Gastroesophageal sphincter (tissue), 4 donors: ENCODE measurements around the gene P3R3URF. TPM values are rescaled to one million over a fixed set of nuclear protein-coding genes. Genes with fewer than 3 reads are reported as not detected.

Experiments
- ATAC-seq: fragments of 150-250 bp; one replicate; pipeline ENCODE4 v1.9.1; 2016; ENCODE audit warnings: mild to moderate bottlenecking, moderate library complexity
- H3K27ac ChIP-seq, 4 donors: fragments of 200-600 bp; sonication (generic) in 3 of 4; 1 replicate in 3 of 4; 2 replicates in 1 of 4; pipeline ENCODE4 v1.5.1; 2016 to 2019
- H3K27me3 ChIP-seq: fragments of 200-600 bp; sonication (generic); one replicate; pipeline ENCODE4 v1.5.1; 2019
- H3K36me3 ChIP-seq, 2 donors: fragments of 200-600 bp; sonication (generic); one replicate each; pipeline ENCODE4 v1.5.1; 2019; ENCODE audit warnings: control low read depth in 1 of 2
- H3K4me1 ChIP-seq, 3 donors: fragments of 200-600 bp; sonication (generic); 1 replicate in 2 of 3; 2 replicates in 1 of 3; pipeline ENCODE4 v1.5.1; 2016 to 2019; ENCODE audit warnings: control low read depth in 2 of 3
- H3K4me3 ChIP-seq, 2 donors: fragments of 200-600 bp; sonication (generic); one replicate each; pipeline ENCODE4 v1.5.1; 2019; ENCODE audit warnings: mild to moderate bottlenecking in 1 of 2, moderate library complexity in 1 of 2
- H3K9me3 ChIP-seq, 3 donors: fragments of 200-600 bp; sonication (generic); one replicate each; pipeline ENCODE4 v1.5.1; 2017 to 2019; ENCODE audit warnings: control low read depth in 2 of 3
- CTCF ChIP-seq, 4 experiments: fragments of 200-600 bp in 2 of 4; fragments of 450-650 bp in 2 of 4; sonication (generic) in 1 of 4; IDR thresholded peaks; one replicate each; pipeline ENCODE4 v1.5.1; 2017 to 2019; ENCODE audit warnings: antibody characterized with exemption in 4 of 4, mild to moderate bottlenecking in 2 of 4, moderate library complexity in 2 of 4
- EP300 ChIP-seq: sonication (generic); formaldehyde crosslinking; IDR thresholded peaks from one replicate; pipeline ENCODE4 v1.6.1; 2017; ENCODE audit warnings: antibody characterized with exemption, mild to moderate bottlenecking
- POLR2A ChIP-seq, 2 donors: fragments of 450-650 bp; IDR thresholded peaks; one replicate each; pipeline ENCODE4 v1.6.1; 2017; ENCODE audit warnings: antibody characterized with exemption in 2 of 2, mild to moderate bottlenecking in 2 of 2, moderate library complexity in 1 of 2
- POLR2AphosphoS5 ChIP-seq: sonication (generic); formaldehyde crosslinking; IDR thresholded peaks from one replicate; pipeline ENCODE4 v1.6.1; 2017; ENCODE audit warnings: antibody characterized with exemption
- WGBS, 2 donors: methylation state at CpG; one replicate each; pipeline ENCODE4 v1.1.5; 2018; ENCODE audit warnings: low coverage in 1 of 2; 5-methylcytosine and 5-hydroxymethylcytosine counted together
- total RNA-seq, 4 donors: library from RNA; depleted of rRNA; stranded (reverse); fragments of >200 nt; gene quantifications; one replicate each; pipeline ENCODE4 v1.1.0, GENCODE V29; 2016

Gene P3R3URF
- total RNA-seq, 4 donors from 2014 or later = not detected

DNA sequence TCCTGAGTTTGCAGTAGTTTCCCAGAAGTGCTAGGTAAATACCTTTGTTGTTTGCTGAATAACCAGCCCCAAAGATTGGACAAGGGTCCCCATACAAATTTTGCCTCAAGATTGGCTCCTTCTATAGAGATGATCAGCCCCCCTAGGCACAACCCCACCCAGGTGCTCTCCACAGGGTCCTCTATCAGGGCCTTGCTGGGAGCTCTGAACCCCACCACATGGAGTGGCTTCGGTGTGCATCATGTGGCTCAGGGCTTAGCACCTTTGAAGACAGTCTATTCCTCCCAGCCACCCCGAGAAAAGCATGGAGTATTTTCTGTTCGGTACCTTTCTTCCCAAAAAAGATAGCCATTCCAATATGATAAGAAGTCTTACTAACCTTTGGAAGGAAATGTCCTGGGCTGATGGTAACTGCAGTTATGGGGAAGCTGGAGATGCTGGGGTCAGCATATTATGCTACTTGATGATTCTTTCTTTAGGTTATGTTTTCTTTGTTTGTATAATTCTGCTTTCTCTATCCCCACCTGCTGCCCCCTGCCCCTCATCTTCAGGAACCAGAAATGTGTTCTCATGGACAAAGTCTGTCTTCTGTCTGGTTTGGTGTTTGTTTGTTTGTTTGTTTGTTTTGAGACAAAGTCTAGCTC, 6.4 kb downstream of the P3R3URF start:
- Histone ChIP-seq H3K4me1 (peaks cover 4 to 57% (median 26%) of the 10 kb centered on the region in 3 donors), H3K27ac (peak overlapping the region in 1 of 4 donors; percentile 60), H3K9me3 (no peaks in the 10 kb centered on the region)

DNA sequence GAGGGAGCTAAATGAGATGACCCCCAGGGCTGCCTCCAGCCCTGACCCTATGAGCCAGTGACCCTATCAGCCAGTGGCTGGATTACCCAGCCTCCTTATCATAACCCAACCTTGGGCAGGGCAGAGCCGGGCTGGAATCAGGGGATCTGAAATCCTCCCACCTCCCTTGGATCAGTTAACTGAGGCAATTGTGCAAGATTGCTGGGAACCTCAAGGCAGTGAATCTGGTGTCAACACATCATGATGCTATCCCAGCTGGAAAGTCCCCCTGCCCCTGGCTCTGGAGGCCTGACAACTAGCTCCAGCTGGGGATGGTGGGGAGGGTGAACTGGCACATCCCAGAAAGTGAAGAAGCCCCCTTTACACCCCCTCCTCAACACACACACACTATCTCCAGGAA, 7.8 kb downstream of the P3R3URF start:
- no peaks in the 10 kb centered on the region for H3K27me3 ChIP-seq
- no peaks in the 10 kb centered on the region for H3K9me3 ChIP-seq
- no peaks in the 10 kb centered on the region for H3K36me3 ChIP-seq
- peaks cover 0 to 43% (median 12%) of the 10 kb centered on the region in 3 donors for H3K4me1 ChIP-seq
- no peak overlapping the region for H3K27ac ChIP-seq
- H3K4me3 ChIP-seq = no peak overlapping the region
- WGBS, 2 donors = no CpG with 5 or more reads among the region's 1 CpG
- TF ChIP-seq POLR2A (IDR thresholded peaks at IDR 0.05) (no peak), CTCF (IDR thresholded peaks at IDR 0.05) (no peak), POLR2AphosphoS5 (no peak), EP300 (no peak)
- ATAC-seq = no peak

More for the DNA sequence above, 6.4 kb downstream of the P3R3URF start:
- ATAC-seq = no peak
- Histone ChIP-seq H3K27me3 (no peaks in the 10 kb centered on the region), H3K4me3 (no peak overlapping the region), H3K36me3 (no peaks in the 10 kb centered on the region)
- TF ChIP-seq EP300 (no peak), CTCF (IDR thresholded peaks at IDR 0.05) (no peak), POLR2A (IDR thresholded peaks at IDR 0.05) (no peak)
- 83 to 90% methylated on average over 1 to 3 of the region's 3 CpGs for WGBS, 2 donors

DNA sequence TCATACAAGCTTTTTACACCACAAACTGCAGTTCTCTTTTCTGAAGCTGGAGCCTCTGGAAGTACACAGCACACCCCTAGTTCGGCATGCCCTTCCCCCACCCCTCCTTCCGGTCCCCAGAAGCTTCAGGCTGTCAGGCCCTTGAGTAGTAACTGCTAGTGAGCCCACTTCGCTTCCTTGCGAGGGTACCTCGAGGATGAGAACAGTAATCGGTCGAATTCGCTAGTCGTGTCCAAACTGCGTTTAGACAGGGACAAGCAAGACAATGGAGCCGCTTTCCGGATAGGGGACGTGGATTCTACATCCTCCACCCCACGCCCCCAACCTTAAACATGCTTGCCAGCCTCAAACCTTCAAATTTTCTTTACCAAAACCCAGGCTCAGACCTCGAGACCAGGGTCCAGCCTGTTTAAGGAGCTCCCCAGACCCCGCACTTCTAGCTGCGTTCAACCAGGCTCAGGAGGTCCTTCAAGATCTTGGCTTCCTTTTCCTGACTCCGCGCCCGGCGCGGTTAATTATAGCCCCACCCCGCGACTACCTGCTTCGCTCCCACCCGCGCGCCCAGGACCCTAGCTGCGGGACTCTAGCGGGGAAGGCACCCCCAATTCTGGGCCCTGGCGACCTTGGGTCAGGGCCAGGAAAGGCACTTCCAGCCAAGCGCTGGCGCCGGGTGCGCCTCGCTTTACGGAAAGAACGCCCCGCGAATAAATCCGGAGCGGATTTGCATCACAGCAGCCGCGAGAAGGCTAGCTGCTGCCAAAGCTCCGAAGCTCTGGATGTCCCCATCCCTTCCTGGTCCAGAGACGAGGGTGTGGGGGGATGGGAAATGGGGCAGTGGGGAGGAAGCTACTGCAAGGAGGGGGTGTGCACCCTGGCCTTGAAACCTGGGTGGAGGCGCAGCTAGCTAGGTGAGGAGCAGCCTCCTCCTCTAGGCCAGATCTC, 9.5 kb downstream of the P3R3URF start:
- WGBS, 2 donors = 9 to 16% methylated on average over 7 to 19 of the region's 47 CpGs
- H3K4me1 ChIP-seq = peaks cover 0 to 28% (median 8%) of the 10 kb centered on the region in 3 donors
- H3K27ac ChIP-seq = peak overlapping the region in 3 of 4 donors; percentile 63 to 79 (median 68)
- ATAC-seq = peak; percentile 81
- H3K27me3 ChIP-seq = no peaks in the 10 kb centered on the region
- H3K9me3 ChIP-seq = no peaks in the 10 kb centered on the region
- TF ChIP-seq EP300 (no peak), POLR2AphosphoS5 (peak; percentile 42), POLR2A (IDR thresholded peaks at IDR 0.05) (no peak)
- no peaks in the 10 kb centered on the region for H3K36me3 ChIP-seq
- H3K4me3 ChIP-seq = peak overlapping the region; percentile 20 to 51

- Histone ChIP-seq H3K9me3 (no peaks in the 10 kb centered on the region), H3K36me3 (no peaks in the 10 kb centered on the region), H3K4me1 (no peaks in the 10 kb centered on the region), H3K27ac (no peak overlapping the region), H3K27me3 (no peaks in the 10 kb centered on the region), H3K4me3 (no peak overlapping the region)
- no peak for TF ChIP-seq CTCF (IDR thresholded peaks at IDR 0.05)
- TF ChIP-seq POLR2AphosphoS5 = no peak
- no peak for TF ChIP-seq EP300
- TF ChIP-seq POLR2A (IDR thresholded peaks at IDR 0.05) = no peak
- 89 to 92% methylated on average over 1 of the region's 1 CpG for WGBS, 2 donors
- ATAC-seq = no peak
Measured at GRCh38 chr1:46160212-46160611, 16.1 kb downstream of the P3R3URF start.

DNA sequence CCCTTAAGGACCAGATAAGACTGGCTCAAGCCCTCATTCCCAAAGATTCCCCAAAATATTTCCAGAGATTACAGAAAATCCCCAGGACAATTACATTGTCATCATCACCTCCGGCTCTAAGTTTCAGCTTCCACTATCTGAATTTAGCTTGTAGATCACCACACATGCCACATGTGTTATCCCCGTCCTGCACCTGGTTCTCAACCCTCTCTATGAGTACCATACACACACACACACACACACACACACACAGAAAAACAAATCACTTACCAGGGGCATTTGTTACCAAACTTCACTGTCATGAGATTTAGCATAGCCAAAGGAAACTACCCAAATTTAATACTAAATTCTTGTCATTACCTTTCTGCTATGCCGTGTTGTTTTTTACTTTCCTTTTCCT, 16.8 kb downstream of the P3R3URF start:
- ATAC-seq = no peak
- H3K4me3 ChIP-seq = no peak overlapping the region
- no peaks in the 10 kb centered on the region for H3K9me3 ChIP-seq
- H3K27me3 ChIP-seq = no peaks in the 10 kb centered on the region
- no peaks in the 10 kb centered on the region for H3K36me3 ChIP-seq
- WGBS, 2 donors = 77 to 79% methylated on average over 3 of the region's 3 CpGs
- TF ChIP-seq POLR2A (IDR thresholded peaks at IDR 0.05) (no peak), CTCF (IDR thresholded peaks at IDR 0.05) (no peak), POLR2AphosphoS5 (no peak), EP300 (no peak)
- no peak overlapping the region for H3K27ac ChIP-seq
- H3K4me1 ChIP-seq = no peaks in the 10 kb centered on the region
